Liver (tissue), 9 donors: ENCODE measurements around the gene VPREB1. TPM values are rescaled to one million over a fixed set of nuclear protein-coding genes. Genes with fewer than 3 reads are reported as not detected.
"Not testable (repeated sequence)": the region's sequence is repeated elsewhere in the genome, so short reads cannot be mapped to it uniquely, and the experiment has no call there.

ENCODE experiments used
- DNase-seq: peaks from one replicate; pipeline ENCODE4 v3.0.0-alpha.2; 2017; ENCODE audit warnings: low spot score
- H3K27ac ChIP-seq, 2 donors: one replicate each; pipeline ENCODE4 v1.7.0; 2013; ENCODE audit warnings: inconsistent platforms in 2 of 2, low read length in 2 of 2, control low read depth in 1 of 2, low read depth in 1 of 2, mild to moderate bottlenecking in 1 of 2
- H3K27me3 ChIP-seq, 4 donors: one replicate each; pipeline versions ENCODE4 v1.6.1 to v1.7.0; 2013; ENCODE audit warnings: low read length in 3 of 4, inconsistent platforms in 1 of 4, mild to moderate bottlenecking in 1 of 4, moderate library complexity in 1 of 4; ENCODE audit not compliant: control insufficient read depth in 4 of 4, insufficient read depth in 4 of 4
- H3K36me3 ChIP-seq, 4 donors: one replicate each; pipeline versions ENCODE4 v1.6.1 to v1.7.0; 2013; ENCODE audit warnings: low read length in 3 of 4, mild to moderate bottlenecking in 3 of 4, low read depth in 1 of 4, moderate library complexity in 1 of 4; ENCODE audit not compliant: control insufficient read depth in 4 of 4, insufficient read depth in 3 of 4
- H3K4me1 ChIP-seq, 4 donors: one replicate each; pipeline versions ENCODE4 v1.6.1 to v1.7.0; 2013; ENCODE audit warnings: low read length in 3 of 4, mild to moderate bottlenecking in 3 of 4, moderate library complexity in 1 of 4; ENCODE audit not compliant: control insufficient read depth in 4 of 4, insufficient read depth in 4 of 4
- H3K4me3 ChIP-seq, 3 donors: one replicate each; pipeline versions ENCODE4 v1.6.1 to v1.7.0; 2013; ENCODE audit warnings: low read length in 3 of 3, control low read depth in 1 of 3, low read depth in 1 of 3, mild to moderate bottlenecking in 1 of 3
- H3K9ac ChIP-seq, 2 donors: one replicate each; pipeline ENCODE4 v1.7.0; 2013; ENCODE audit warnings: low read length in 2 of 2, mild to moderate bottlenecking in 2 of 2, moderate library complexity in 2 of 2, control low read depth in 1 of 2, low read depth in 1 of 2
- H3K9me3 ChIP-seq, 4 donors: one replicate each; pipeline versions ENCODE4 v1.6.1 to v1.7.0; 2013; ENCODE audit warnings: low read length in 3 of 4; ENCODE audit not compliant: control insufficient read depth in 4 of 4
- EGR1 ChIP-seq, 2 donors: IDR thresholded peaks; 2 replicates each; pipeline ENCODE4 v1.6.1; 2016 to 2018; ENCODE audit warnings: antibody characterized with exemption in 2 of 2, low read depth in 2 of 2
- FOXA2 ChIP-seq: IDR thresholded peaks from 2 replicates; pipeline ENCODE4 v1.6.1; 2016; ENCODE audit warnings: antibody characterized with exemption
- GABPA ChIP-seq, 2 donors: IDR thresholded peaks in 1 of 2; conservative IDR thresholded peaks in 1 of 2; 2 replicates each; pipeline ENCODE4 v1.6.1; 2016; ENCODE audit warnings: antibody characterized with exemption in 2 of 2, mild to moderate bottlenecking in 1 of 2, moderate library complexity in 1 of 2
- JUND ChIP-seq, 2 donors: IDR thresholded peaks; 2 replicates each; pipeline ENCODE4 v1.6.1; 2016; ENCODE audit warnings: antibody characterized with exemption in 2 of 2
- RAD21 ChIP-seq, 2 donors: IDR thresholded peaks; 2 replicates each; pipeline ENCODE4 v1.6.1; 2016; ENCODE audit warnings: antibody characterized with exemption in 2 of 2, mild to moderate bottlenecking in 2 of 2
- WGBS: extraction: QIAGEN DNeasy Blood & Tissue Kit; methylation state at CpG from one replicate; pipeline ENCODE4 v1.1.7; 2013; 5-methylcytosine and 5-hydroxymethylcytosine counted together
- polyA plus RNA-seq, 2 donors: library from polyadenylated mRNA; stranded (reverse) in 1 of 2; unstranded in 1 of 2; fragments of 200-250 nt in 1 of 2; fragments of >200 nt in 1 of 2; fragmentation: Nextera tagmentation in 1 of 2; extraction: Ambion mirVana in 1 of 2; gene quantifications; one replicate each; pipeline versions ENCODE4 v1.2.1 to v1.2.3, GENCODE V29; 2013 to 2015
- total RNA-seq, 2 donors: library from RNA; depleted of rRNA; stranded (reverse); fragments of >200 nt; gene quantifications; one replicate each; pipeline ENCODE4 v1.2.3, GENCODE V29; 2014
- TF ChIP-seq, protein P1 (sequence below): IDR thresholded peaks from 2 replicates; pipeline ENCODE4 v1.6.1; 2016; ENCODE audit warnings: antibody characterized with exemption
- TF ChIP-seq, protein P2 (sequence below): IDR thresholded peaks from 2 replicates; pipeline ENCODE4 v1.6.1; 2016; ENCODE audit warnings: antibody characterized with exemption, mild to moderate bottlenecking
- TF ChIP-seq, protein P3 (sequence below): IDR thresholded peaks from 2 replicates; pipeline ENCODE4 v1.6.1; 2016; ENCODE audit warnings: antibody characterized with exemption
- donor health status: healthy.
- donor health status: healthy.
- donor health status: healthy.
- donor health status: healthy.
- donor health status: healthy.

Gene VPREB1
- total and polyA plus RNA-seq, 4 donors = 1.1 TPM; not detected in 3

DNA sequence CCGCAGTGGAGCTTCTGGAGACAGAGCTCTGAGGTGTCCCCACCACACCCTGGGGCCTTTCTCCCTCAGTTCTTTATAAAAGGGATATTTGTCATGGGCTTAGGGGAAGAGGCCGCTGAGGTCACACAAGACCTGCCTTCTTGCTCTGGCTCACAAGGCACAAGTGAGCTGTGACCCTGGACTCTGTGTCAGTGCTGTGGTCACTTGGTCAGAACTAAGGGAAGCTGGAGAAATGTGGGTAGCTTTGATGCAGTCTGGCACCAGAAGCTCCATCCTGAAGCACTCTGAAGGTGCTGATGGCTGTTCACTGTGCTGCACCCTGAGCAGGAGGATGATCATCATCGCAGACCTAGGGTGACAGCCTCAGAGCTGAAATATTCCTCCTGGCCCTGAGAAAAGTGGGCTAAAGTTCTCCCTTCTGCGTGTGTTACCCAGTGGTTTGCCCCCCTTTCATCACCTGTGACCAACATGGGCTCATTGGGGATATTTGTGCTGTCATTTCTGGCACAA is 28.1 kb upstream of the VPREB1 start:
- no peaks in the 10 kb centered on the region for H3K36me3 ChIP-seq
- 82% methylated on average over 4 of the region's 4 CpGs for WGBS
- H3K4me3 ChIP-seq = no peak overlapping the region
- H3K4me1 ChIP-seq = no peaks in the 10 kb centered on the region
- no peak overlapping the region for H3K9ac ChIP-seq
- DNase-seq = no peak
- peaks cover 0 to 3% (median under 1%) of the 10 kb centered on the region in 4 donors for H3K27me3 ChIP-seq
- TF ChIP-seq EGR1 (IDR thresholded peaks at IDR 0.05; ENCODE audit: low read depth in 2 of 2) (no peak), GABPA (IDR thresholded peaks at IDR 0.05 in 1 of 2, conservative IDR thresholded peaks at IDR 0.05 in 1 of 2) (no peak)
- H3K9me3 ChIP-seq = no peaks in the 10 kb centered on the region
- no peak overlapping the region for H3K27ac ChIP-seq

DNA sequence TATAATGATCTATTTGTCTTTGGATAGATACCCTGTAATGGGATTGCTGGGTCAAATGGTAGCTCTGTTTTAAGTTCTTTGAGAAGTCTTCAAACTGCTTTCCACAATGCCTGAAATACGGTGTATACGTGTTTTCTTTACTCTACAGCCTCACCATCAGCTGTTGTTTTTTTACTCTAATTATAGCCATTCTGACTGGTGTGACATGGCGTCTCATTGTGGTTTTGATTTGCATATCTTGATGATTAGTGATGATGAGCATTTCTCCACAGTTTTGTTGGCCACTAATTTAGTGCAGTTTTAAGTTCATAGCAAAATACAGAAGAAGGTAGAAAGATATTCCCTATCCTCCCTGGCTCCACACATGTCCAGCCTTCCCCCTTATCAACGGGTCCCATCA is 26.3 kb upstream of the VPREB1 start:
- TF ChIP-seq, protein P1, sequence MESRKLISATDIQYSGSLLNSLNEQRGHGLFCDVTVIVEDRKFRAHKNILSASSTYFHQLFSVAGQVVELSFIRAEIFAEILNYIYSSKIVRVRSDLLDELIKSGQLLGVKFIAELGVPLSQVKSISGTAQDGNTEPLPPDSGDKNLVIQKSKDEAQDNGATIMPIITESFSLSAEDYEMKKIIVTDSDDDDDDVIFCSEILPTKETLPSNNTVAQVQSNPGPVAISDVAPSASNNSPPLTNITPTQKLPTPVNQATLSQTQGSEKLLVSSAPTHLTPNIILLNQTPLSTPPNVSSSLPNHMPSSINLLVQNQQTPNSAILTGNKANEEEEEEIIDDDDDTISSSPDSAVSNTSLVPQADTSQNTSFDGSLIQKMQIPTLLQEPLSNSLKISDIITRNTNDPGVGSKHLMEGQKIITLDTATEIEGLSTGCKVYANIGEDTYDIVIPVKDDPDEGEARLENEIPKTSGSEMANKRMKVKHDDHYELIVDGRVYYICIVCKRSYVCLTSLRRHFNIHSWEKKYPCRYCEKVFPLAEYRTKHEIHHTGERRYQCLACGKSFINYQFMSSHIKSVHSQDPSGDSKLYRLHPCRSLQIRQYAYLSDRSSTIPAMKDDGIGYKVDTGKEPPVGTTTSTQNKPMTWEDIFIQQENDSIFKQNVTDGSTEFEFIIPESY = no peak
- no peak for TF ChIP-seq GABPA (IDR thresholded peaks at IDR 0.05 in 1 of 2, conservative IDR thresholded peaks at IDR 0.05 in 1 of 2)
- TF ChIP-seq, protein P2, sequence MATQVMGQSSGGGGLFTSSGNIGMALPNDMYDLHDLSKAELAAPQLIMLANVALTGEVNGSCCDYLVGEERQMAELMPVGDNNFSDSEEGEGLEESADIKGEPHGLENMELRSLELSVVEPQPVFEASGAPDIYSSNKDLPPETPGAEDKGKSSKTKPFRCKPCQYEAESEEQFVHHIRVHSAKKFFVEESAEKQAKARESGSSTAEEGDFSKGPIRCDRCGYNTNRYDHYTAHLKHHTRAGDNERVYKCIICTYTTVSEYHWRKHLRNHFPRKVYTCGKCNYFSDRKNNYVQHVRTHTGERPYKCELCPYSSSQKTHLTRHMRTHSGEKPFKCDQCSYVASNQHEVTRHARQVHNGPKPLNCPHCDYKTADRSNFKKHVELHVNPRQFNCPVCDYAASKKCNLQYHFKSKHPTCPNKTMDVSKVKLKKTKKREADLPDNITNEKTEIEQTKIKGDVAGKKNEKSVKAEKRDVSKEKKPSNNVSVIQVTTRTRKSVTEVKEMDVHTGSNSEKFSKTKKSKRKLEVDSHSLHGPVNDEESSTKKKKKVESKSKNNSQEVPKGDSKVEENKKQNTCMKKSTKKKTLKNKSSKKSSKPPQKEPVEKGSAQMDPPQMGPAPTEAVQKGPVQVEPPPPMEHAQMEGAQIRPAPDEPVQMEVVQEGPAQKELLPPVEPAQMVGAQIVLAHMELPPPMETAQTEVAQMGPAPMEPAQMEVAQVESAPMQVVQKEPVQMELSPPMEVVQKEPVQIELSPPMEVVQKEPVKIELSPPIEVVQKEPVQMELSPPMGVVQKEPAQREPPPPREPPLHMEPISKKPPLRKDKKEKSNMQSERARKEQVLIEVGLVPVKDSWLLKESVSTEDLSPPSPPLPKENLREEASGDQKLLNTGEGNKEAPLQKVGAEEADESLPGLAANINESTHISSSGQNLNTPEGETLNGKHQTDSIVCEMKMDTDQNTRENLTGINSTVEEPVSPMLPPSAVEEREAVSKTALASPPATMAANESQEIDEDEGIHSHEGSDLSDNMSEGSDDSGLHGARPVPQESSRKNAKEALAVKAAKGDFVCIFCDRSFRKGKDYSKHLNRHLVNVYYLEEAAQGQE = no peak
- TF ChIP-seq, protein P3, sequence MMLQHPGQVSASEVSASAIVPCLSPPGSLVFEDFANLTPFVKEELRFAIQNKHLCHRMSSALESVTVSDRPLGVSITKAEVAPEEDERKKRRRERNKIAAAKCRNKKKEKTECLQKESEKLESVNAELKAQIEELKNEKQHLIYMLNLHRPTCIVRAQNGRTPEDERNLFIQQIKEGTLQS = no peak
- 79% methylated on average over 4 of the region's 4 CpGs for WGBS
- Histone ChIP-seq H3K9me3 (no peaks in the 10 kb centered on the region), H3K4me1 (no peaks in the 10 kb centered on the region), H3K27ac (no peak overlapping the region), H3K36me3 (no peaks in the 10 kb centered on the region), H3K4me3 (no peak overlapping the region), H3K9ac (no peak overlapping the region), H3K27me3 (peaks cover 0 to 3% (median 0%) of the 10 kb centered on the region in 4 donors)
- DNase-seq = no peak

DNA sequence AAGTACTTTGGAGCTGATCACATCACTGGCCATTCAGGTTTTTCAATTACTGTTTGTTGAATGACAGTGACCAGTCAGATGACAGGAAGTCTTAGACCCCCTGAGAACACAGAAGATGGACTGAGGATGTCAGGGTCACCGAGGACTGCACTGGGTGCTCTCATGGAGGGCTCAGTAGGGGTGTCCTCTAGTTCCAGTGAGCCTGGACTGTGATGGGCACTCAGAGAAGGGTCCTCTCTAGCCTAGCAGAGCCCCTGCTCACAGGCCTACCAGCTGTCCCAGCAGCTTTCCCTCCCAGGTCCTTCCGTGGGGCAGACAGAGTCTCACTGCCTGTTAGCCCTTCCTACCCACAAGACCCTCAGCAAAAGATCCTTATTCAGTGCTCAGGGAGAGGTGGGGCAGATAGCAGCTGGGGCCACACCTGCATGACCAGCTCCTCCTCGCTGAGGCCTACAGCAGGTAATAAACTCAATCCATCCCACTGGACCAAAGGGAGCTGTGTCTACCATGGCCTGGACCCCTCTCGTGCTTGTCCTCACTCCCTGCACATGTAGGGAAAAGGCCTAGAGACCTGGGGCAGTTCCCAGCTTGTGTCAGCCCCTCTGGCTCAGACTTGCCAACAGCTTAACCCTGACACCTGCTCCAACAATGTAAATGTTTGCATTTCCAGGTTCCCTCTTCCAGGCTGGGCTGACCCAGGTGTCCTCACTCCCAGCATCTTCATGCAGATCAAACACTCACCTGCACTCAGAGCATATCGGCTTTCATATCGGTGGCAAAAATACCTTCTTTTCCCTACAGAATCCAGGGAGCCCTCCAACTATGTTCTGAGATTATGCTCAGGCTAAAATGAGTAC is 25.2 kb upstream of the VPREB1 start:
- H3K27me3 ChIP-seq = peaks cover 0 to 3% (median 0%) of the 10 kb centered on the region in 4 donors
- no peak for DNase-seq
- no peak overlapping the region for H3K4me3 ChIP-seq
- H3K36me3 ChIP-seq = no peaks in the 10 kb centered on the region
- H3K27ac ChIP-seq = no peak overlapping the region
- H3K9ac ChIP-seq = no peak overlapping the region
- no peak for TF ChIP-seq FOXA2
- no peak for TF ChIP-seq JUND (IDR thresholded peaks at IDR 0.05)
- TF ChIP-seq RAD21 (IDR thresholded peaks at IDR 0.05) = no peak
- H3K9me3 ChIP-seq = no peaks in the 10 kb centered on the region
- 78% methylated on average over 6 of the region's 6 CpGs for WGBS
- H3K4me1 ChIP-seq = no peaks in the 10 kb centered on the region

DNA sequence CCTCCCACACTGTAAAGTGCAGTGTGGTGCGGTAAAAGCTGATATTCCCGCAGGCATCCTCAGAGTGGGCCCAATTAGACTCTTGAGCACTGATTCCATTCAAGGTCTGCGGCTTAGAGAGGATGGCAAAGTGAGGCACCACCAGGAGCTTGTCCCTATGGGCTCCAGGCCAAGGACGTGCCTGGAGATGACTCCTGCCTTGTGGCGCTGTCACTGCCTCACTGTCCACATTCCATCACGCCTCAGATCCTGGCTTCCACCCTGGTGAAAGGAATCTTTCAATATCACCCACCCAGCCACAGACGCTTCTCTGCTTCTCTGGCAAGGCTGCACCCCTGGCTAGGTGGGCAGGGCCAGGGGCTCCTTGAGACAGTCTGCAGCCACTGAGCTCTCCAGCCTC is 23.5 kb upstream of the VPREB1 start:
- H3K27me3 ChIP-seq, H3K9me3 ChIP-seq, H3K4me3 ChIP-seq, H3K9ac ChIP-seq, DNase-seq, H3K27ac ChIP-seq, H3K4me1 ChIP-seq, H3K36me3 ChIP-seq: not testable (repeated sequence)
- 92% methylated on average over 2 of the region's 7 CpGs for WGBS
